GM23338 (cell line): ENCODE data around the gene KNOP1.

Source experiments
- CREB1 ChIP-seq: fragments of 250-450 bp; sonication (Bioruptor Pico); IDR thresholded peaks from 2 replicates; pipeline ENCODE4 v1.5.0; 2020; ENCODE audit warnings: low read depth, mild to moderate bottlenecking, moderate library complexity
- EZH2 ChIP-seq: fragments of 200-600 bp; sonication (generic); IDR thresholded peaks from one replicate; pipeline ENCODE4 v1.8.0; 2017; ENCODE audit warnings: antibody characterized with exemption, mild to moderate bottlenecking, low read depth; ENCODE audit not compliant: unreplicated experiment
- EZH2phosphoT487 ChIP-seq: fragments of 200-600 bp; sonication (generic); IDR thresholded peaks from one replicate; pipeline ENCODE4 v1.8.1; 2018; ENCODE audit warnings: antibody characterized with exemption; ENCODE audit not compliant: unreplicated experiment
- JUNB ChIP-seq: IDR thresholded peaks from one replicate; pipeline ENCODE4 v1.6.1; 2016; ENCODE audit warnings: antibody characterized with exemption; ENCODE audit not compliant: unreplicated experiment
- NANOG ChIP-seq: IDR thresholded peaks from 2 replicates; pipeline ENCODE4 v1.6.1; 2016; ENCODE audit warnings: antibody characterized with exemption, borderline replicate concordance
- POLR2AphosphoS5 ChIP-seq: IDR thresholded peaks from 2 replicates; pipeline ENCODE4 v1.6.1; 2016; ENCODE audit warnings: antibody characterized with exemption, low read depth
- STAT1 ChIP-seq: IDR thresholded peaks from one replicate; pipeline ENCODE4 v1.6.1; 2016; ENCODE audit warnings: antibody characterized with exemption; ENCODE audit not compliant: unreplicated experiment
- TF ChIP-seq, protein P1 (sequence below), 2 experiments: fragments of 200-600 bp in 1 of 2; sonication (generic) in 1 of 2; conservative IDR thresholded peaks; 2 replicates each; pipeline versions ENCODE4 v1.5.1 to v1.6.1; 2016 to 2017; ENCODE audit warnings: antibody characterized with exemption in 2 of 2, low read depth in 2 of 2, mild to moderate bottlenecking in 2 of 2, moderate library complexity in 1 of 2
- TF ChIP-seq, protein P2 (sequence below): IDR thresholded peaks from one replicate; pipeline ENCODE4 v1.6.1; 2018; ENCODE audit warnings: antibody characterized with exemption; ENCODE audit not compliant: unreplicated experiment
- TF ChIP-seq, protein P3 (sequence below): IDR thresholded peaks from 2 replicates; pipeline ENCODE4 v1.6.1; 2016; ENCODE audit warnings: antibody characterized with exemption

DNA sequence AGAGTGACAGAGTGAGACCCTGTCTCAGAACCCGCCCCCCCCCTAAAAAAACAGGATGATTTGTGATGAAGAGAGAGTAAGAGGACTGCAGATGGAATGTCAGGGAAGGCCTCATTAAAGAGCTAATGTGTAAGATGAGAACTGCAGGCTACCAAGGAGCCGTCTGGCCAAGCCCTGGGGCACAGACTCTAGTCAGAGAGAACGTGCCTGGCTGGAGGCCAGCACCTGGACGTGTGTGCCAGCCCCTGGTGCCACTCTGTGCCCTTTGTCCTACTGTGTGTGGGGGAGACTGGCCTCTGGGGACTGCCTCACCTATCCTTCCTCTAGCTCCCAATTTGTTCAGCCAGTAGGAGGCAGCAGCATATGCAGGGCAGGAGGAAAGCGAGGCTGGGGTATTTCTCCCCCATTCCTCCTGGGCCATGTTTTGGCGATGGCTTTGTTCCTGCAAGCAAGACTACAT, 37.1 kb downstream of the KNOP1 start:
- TF ChIP-seq, protein P1, sequence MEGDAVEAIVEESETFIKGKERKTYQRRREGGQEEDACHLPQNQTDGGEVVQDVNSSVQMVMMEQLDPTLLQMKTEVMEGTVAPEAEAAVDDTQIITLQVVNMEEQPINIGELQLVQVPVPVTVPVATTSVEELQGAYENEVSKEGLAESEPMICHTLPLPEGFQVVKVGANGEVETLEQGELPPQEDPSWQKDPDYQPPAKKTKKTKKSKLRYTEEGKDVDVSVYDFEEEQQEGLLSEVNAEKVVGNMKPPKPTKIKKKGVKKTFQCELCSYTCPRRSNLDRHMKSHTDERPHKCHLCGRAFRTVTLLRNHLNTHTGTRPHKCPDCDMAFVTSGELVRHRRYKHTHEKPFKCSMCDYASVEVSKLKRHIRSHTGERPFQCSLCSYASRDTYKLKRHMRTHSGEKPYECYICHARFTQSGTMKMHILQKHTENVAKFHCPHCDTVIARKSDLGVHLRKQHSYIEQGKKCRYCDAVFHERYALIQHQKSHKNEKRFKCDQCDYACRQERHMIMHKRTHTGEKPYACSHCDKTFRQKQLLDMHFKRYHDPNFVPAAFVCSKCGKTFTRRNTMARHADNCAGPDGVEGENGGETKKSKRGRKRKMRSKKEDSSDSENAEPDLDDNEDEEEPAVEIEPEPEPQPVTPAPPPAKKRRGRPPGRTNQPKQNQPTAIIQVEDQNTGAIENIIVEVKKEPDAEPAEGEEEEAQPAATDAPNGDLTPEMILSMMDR (conservative IDR thresholded peaks at IDR 0.05; ENCODE audit: low read depth in 2 of 2) = peak; percentile 48 to 78
- TF ChIP-seq EZH2 (no peak), EZH2phosphoT487 (no peak), POLR2AphosphoS5 (no peak), JUNB (no peak), STAT1 (no peak), CREB1 (CRISPR knock-in tag) (no peak), NANOG (no peak)
- TF ChIP-seq, protein P2, sequence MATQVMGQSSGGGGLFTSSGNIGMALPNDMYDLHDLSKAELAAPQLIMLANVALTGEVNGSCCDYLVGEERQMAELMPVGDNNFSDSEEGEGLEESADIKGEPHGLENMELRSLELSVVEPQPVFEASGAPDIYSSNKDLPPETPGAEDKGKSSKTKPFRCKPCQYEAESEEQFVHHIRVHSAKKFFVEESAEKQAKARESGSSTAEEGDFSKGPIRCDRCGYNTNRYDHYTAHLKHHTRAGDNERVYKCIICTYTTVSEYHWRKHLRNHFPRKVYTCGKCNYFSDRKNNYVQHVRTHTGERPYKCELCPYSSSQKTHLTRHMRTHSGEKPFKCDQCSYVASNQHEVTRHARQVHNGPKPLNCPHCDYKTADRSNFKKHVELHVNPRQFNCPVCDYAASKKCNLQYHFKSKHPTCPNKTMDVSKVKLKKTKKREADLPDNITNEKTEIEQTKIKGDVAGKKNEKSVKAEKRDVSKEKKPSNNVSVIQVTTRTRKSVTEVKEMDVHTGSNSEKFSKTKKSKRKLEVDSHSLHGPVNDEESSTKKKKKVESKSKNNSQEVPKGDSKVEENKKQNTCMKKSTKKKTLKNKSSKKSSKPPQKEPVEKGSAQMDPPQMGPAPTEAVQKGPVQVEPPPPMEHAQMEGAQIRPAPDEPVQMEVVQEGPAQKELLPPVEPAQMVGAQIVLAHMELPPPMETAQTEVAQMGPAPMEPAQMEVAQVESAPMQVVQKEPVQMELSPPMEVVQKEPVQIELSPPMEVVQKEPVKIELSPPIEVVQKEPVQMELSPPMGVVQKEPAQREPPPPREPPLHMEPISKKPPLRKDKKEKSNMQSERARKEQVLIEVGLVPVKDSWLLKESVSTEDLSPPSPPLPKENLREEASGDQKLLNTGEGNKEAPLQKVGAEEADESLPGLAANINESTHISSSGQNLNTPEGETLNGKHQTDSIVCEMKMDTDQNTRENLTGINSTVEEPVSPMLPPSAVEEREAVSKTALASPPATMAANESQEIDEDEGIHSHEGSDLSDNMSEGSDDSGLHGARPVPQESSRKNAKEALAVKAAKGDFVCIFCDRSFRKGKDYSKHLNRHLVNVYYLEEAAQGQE = no peak
- TF ChIP-seq, protein P3, sequence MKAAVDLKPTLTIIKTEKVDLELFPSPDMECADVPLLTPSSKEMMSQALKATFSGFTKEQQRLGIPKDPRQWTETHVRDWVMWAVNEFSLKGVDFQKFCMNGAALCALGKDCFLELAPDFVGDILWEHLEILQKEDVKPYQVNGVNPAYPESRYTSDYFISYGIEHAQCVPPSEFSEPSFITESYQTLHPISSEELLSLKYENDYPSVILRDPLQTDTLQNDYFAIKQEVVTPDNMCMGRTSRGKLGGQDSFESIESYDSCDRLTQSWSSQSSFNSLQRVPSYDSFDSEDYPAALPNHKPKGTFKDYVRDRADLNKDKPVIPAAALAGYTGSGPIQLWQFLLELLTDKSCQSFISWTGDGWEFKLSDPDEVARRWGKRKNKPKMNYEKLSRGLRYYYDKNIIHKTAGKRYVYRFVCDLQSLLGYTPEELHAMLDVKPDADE = no peak
